H9 (cell line): ENCODE results near the gene PFKFB2. TPM values are rescaled to one million over a fixed set of nuclear protein-coding genes. Genes with fewer than 3 reads are reported as not detected.

ENCODE experiments used
- DNase-seq: peaks from one replicate; pipeline ENCODE4 v3.0.0-alpha.2; 2017
- H2AFZ ChIP-seq: one replicate; pipeline ENCODE4 v1.6.1; 2013; ENCODE audit warnings: mild to moderate bottlenecking, low read length, control low read depth, moderate library complexity
- H2AK5ac ChIP-seq: 2 replicates; pipeline ENCODE4 v1.6.1; 2013; ENCODE audit warnings: low read length, control low read depth, mixed read lengths; ENCODE audit not compliant: insufficient read length
- H2BK120ac ChIP-seq: one replicate; pipeline ENCODE4 v1.6.1; 2013; ENCODE audit warnings: low read depth, mild to moderate bottlenecking, low read length, control low read depth, inconsistent platforms; ENCODE audit not compliant: poor library complexity, severe bottlenecking
- H2BK12ac ChIP-seq: 2 replicates; pipeline ENCODE4 v1.6.1; 2013; ENCODE audit warnings: low read length, control low read depth, mixed read lengths, low read depth; ENCODE audit not compliant: insufficient read length
- H2BK15ac ChIP-seq: 2 replicates; pipeline ENCODE4 v1.6.1; 2013; ENCODE audit warnings: low read depth, low read length, control low read depth
- H2BK20ac ChIP-seq: one replicate; pipeline ENCODE4 v1.6.1; 2013; ENCODE audit warnings: low read depth, mild to moderate bottlenecking, low read length, control low read depth, inconsistent platforms; ENCODE audit not compliant: poor library complexity, severe bottlenecking
- H2BK5ac ChIP-seq: 2 replicates; pipeline ENCODE4 v1.6.1; 2013; ENCODE audit warnings: low read length, control low read depth, mixed read lengths; ENCODE audit not compliant: insufficient read length
- H3K14ac ChIP-seq: 2 replicates; pipeline ENCODE4 v1.6.1; 2013; ENCODE audit warnings: low read length, control low read depth; ENCODE audit not compliant: insufficient read depth
- H3K18ac ChIP-seq: 2 replicates; pipeline ENCODE4 v1.6.1; 2013; ENCODE audit warnings: low read depth, mild to moderate bottlenecking, mixed read lengths, low read length, control low read depth; ENCODE audit not compliant: insufficient read length
- H3K23ac ChIP-seq: 2 replicates; pipeline ENCODE4 v1.6.1; 2013; ENCODE audit warnings: low read length, control low read depth, mixed read lengths, low read depth; ENCODE audit not compliant: insufficient read length
- H3K23me2 ChIP-seq: 2 replicates; pipeline ENCODE4 v1.6.1; 2013; ENCODE audit warnings: low read depth, mild to moderate bottlenecking, mixed read lengths, low read length, control low read depth; ENCODE audit not compliant: insufficient read length, poor library complexity, severe bottlenecking
- H3K27ac ChIP-seq: 2 replicates; pipeline ENCODE4 v1.5.1; 2013; ENCODE audit warnings: low read length, control low read depth, mixed read lengths, low read depth; ENCODE audit not compliant: insufficient read length
- H3K27me3 ChIP-seq: 2 replicates; pipeline ENCODE4 v1.6.1; 2013; ENCODE audit warnings: low read length, control low read depth, inconsistent platforms; ENCODE audit not compliant: insufficient read depth
- H3K4ac ChIP-seq: 2 replicates; pipeline ENCODE4 v1.6.1; 2013; ENCODE audit warnings: low read depth, mild to moderate bottlenecking, control low read depth, inconsistent platforms, low read length, moderate library complexity
- H3K4me1 ChIP-seq: 2 replicates; pipeline ENCODE4 v1.6.1; 2013; ENCODE audit warnings: low read length, control low read depth, inconsistent platforms; ENCODE audit not compliant: insufficient read depth
- H3K4me2 ChIP-seq: 2 replicates; pipeline ENCODE4 v1.6.1; 2013; ENCODE audit warnings: low read length, control low read depth, mixed read lengths; ENCODE audit not compliant: insufficient read length, insufficient read depth
- H3K56ac ChIP-seq: 2 replicates; pipeline ENCODE4 v1.6.1; 2013; ENCODE audit warnings: low read depth, mild to moderate bottlenecking, mixed read lengths, low read length, control low read depth; ENCODE audit not compliant: insufficient read length
- H3K79me1 ChIP-seq: 2 replicates; pipeline ENCODE4 v1.6.1; 2013; ENCODE audit warnings: low read depth, mild to moderate bottlenecking, moderate library complexity, low read length, control low read depth, inconsistent platforms; ENCODE audit not compliant: insufficient read depth, poor library complexity, severe bottlenecking
- H3K79me2 ChIP-seq: 2 replicates; pipeline ENCODE4 v1.6.1; 2013; ENCODE audit warnings: low read length, control low read depth, inconsistent platforms; ENCODE audit not compliant: insufficient read depth
- H3K9ac ChIP-seq: 2 replicates; pipeline ENCODE4 v1.6.1; 2013; ENCODE audit warnings: low read length, control low read depth, mixed read lengths; ENCODE audit not compliant: insufficient read length; ENCODE audit errors: extremely low read depth
- H3K9me3 ChIP-seq: one replicate; pipeline ENCODE4 v1.6.1; 2013; ENCODE audit warnings: low read depth, low read length, inconsistent platforms; ENCODE audit not compliant: control insufficient read depth
- H3T11ph ChIP-seq: one replicate; pipeline ENCODE4 v1.6.1; 2013; ENCODE audit warnings: mild to moderate bottlenecking, low read length, control low read depth, inconsistent platforms
- H4K20me1 ChIP-seq: one replicate; pipeline ENCODE4 v1.6.1; 2013; ENCODE audit not compliant: control insufficient read depth, insufficient read length, insufficient read depth
- H4K5ac ChIP-seq: 2 replicates; pipeline ENCODE4 v1.6.1; 2013; ENCODE audit warnings: low read depth, mild to moderate bottlenecking, mixed read lengths, low read length, control low read depth; ENCODE audit not compliant: insufficient read length
- H4K8ac ChIP-seq: replicated peaks from 2 replicates; pipeline ENCODE4 v1.6.1; 2013; ENCODE audit warnings: low read length, control low read depth, mixed read lengths, low read depth; ENCODE audit not compliant: insufficient read length
- H4K91ac ChIP-seq: 2 replicates; pipeline ENCODE4 v1.6.1; 2013; ENCODE audit warnings: low read depth, mild to moderate bottlenecking, moderate library complexity, mixed read lengths, low read length, control low read depth; ENCODE audit not compliant: insufficient read length
- H3K27ac Mint-ChIP-seq, 3 experiments: 2 replicates in 2 of 3; 3 replicates in 1 of 3; pipeline ENCODE4 v1.8.0; 2020 to 2021; ENCODE audit warnings: mixed read lengths in 3 of 3, mild to moderate bottlenecking in 1 of 3, moderate library complexity in 1 of 3
- H3K27me3 Mint-ChIP-seq: 2 replicates; pipeline ENCODE4 v1.8.0; 2021; ENCODE audit warnings: low read depth, mild to moderate bottlenecking, moderate library complexity, mixed read lengths
- H3K36me3 Mint-ChIP-seq, 3 experiments: 2 replicates in 2 of 3; 3 replicates in 1 of 3; pipeline ENCODE4 v1.8.0; 2020 to 2021; ENCODE audit warnings: low read depth in 3 of 3, mixed read lengths in 3 of 3; ENCODE audit not compliant: insufficient read depth in 1 of 3
- H3K4me1 Mint-ChIP-seq, 2 experiments: 2 replicates each; pipeline ENCODE4 v1.8.0; 2020; ENCODE audit warnings: mixed read lengths in 2 of 2
- H3K4me3 Mint-ChIP-seq, 2 experiments: 2 replicates in 1 of 2; 3 replicates in 1 of 2; pipeline ENCODE4 v1.8.0; 2020 to 2021; ENCODE audit warnings: mild to moderate bottlenecking in 2 of 2, mixed read lengths in 2 of 2, moderate library complexity in 1 of 2
- H3K9me3 Mint-ChIP-seq, 2 experiments: 2 replicates in 1 of 2; 3 replicates in 1 of 2; pipeline ENCODE4 v1.8.0; 2020; ENCODE audit warnings: mild to moderate bottlenecking in 2 of 2, mixed read lengths in 2 of 2, moderate library complexity in 1 of 2
- WGBS: extraction: QIAGEN DNeasy Blood & Tissue Kit; methylation state at CpG from one replicate; pipeline ENCODE4 v1.1.7; 2013; ENCODE audit warnings: missing lambda C conversion rate, low lambda C conversion rate, mixed read lengths; ENCODE audit not compliant: insufficient read length; ENCODE audit errors: extremely low coverage; 5-methylcytosine and 5-hydroxymethylcytosine counted together
- total RNA-seq: library from RNA; stranded (reverse); gene quantifications from 2 replicates; pipeline ENCODE4 v1.2.1, GENCODE V29; 2021
- TF ChIP-seq, protein P1 (sequence below): fragments of 200-600 bp; sonication (generic); conservative IDR thresholded peaks from 3 replicates; pipeline ENCODE4 v1.8.0; 2021; ENCODE audit warnings: antibody characterized with exemption, mild to moderate bottlenecking

The PFKFB2 gene
- total RNA-seq, 1 experiment from 2014 or later: 14.6 TPM

DNA sequence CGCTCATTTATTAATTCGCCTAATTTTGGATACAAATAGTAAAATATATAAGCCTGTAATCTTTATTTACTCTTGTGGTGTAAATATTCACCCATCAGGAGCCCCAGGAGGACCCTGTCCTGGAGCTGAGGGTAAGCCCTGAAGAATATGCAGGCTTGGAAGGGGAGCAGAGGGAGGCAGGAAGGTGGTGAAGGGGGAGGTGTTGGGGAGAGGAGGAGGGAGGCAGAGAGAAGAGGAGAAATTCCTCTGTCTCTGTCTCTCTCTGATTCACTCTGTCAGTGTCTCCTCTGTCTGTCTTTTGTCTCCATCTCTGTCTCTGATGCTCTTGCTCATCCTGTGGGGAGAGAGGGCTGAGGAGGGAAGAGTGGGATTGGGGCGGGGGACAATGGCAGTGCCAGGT, 32.8 kb downstream of the PFKFB2 start:
- peaks cover 12 to 17% of the 10 kb centered on the region in 2 experiments for H3K4me1 Mint-ChIP-seq
- H3K27ac Mint-ChIP-seq: no peak overlapping the region
- Histone ChIP-seq H2BK15ac (no peak overlapping the region), H3K56ac (no peak overlapping the region), H3K14ac (no peak overlapping the region), H4K5ac (no peak overlapping the region), H2BK120ac (no peak overlapping the region), H3K9ac (no peak overlapping the region), H3K4me2 (no peak overlapping the region), H2AK5ac (no peak overlapping the region), H3K9me3 (no peaks in the 10 kb centered on the region), H3K79me1 (no peaks in the 10 kb centered on the region), H3K27me3 (no peaks in the 10 kb centered on the region), H3K27ac (no peak overlapping the region), H2BK20ac (no peak overlapping the region), H2BK5ac (no peak overlapping the region), H3K79me2 (no peaks in the 10 kb centered on the region), H3K23ac (no peak overlapping the region), H2BK12ac (no peak overlapping the region), H2AFZ (no peak overlapping the region), H3T11ph (no peak overlapping the region), H4K8ac (no peak overlapping the region), H4K91ac (no peak overlapping the region), H4K20me1 (no peaks in the 10 kb centered on the region), H3K18ac (no peak overlapping the region), H3K23me2 (no peaks in the 10 kb centered on the region), H3K4me1 (no peaks in the 10 kb centered on the region; the same call in 1 of the 2 replicates), H3K4ac (no peak overlapping the region)
- no peak for DNase-seq
- no peaks in the 10 kb centered on the region for H3K36me3 Mint-ChIP-seq
- H3K4me3 Mint-ChIP-seq: no peak overlapping the region
- no peaks in the 10 kb centered on the region; the same call in 1 of the 2 replicates for H3K27me3 Mint-ChIP-seq
- no peaks in the 10 kb centered on the region for H3K9me3 Mint-ChIP-seq
- TF ChIP-seq, protein P1, sequence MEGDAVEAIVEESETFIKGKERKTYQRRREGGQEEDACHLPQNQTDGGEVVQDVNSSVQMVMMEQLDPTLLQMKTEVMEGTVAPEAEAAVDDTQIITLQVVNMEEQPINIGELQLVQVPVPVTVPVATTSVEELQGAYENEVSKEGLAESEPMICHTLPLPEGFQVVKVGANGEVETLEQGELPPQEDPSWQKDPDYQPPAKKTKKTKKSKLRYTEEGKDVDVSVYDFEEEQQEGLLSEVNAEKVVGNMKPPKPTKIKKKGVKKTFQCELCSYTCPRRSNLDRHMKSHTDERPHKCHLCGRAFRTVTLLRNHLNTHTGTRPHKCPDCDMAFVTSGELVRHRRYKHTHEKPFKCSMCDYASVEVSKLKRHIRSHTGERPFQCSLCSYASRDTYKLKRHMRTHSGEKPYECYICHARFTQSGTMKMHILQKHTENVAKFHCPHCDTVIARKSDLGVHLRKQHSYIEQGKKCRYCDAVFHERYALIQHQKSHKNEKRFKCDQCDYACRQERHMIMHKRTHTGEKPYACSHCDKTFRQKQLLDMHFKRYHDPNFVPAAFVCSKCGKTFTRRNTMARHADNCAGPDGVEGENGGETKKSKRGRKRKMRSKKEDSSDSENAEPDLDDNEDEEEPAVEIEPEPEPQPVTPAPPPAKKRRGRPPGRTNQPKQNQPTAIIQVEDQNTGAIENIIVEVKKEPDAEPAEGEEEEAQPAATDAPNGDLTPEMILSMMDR: no peak
- WGBS: no CpG with 5 or more reads among the region's 3 CpGs
